NCI-H1417 treated with DMSO at 0.1 percent for 48 hours (cell line): Measurements from ENCODE around the gene RPL7A.
"Not testable (repeated sequence)": the region's sequence is repeated elsewhere in the genome, so short reads cannot be mapped to it uniquely, and the experiment has no call there.

Experiments
- DNase-seq: peaks from one replicate; lab custom pipeline; 2025; lab: John Stamatoyannopoulos, UW

The RPL7A gene

GRCh38 chr9:133368249-133368881, 20.3 kb downstream of the RPL7A start:
- DNase-seq = peak; percentile 66

- DNase-seq = no peak
These were observed 21.4 kb downstream of the RPL7A start for GRCh38 chr9:133369422-133369821.

GRCh38 chr9:133369933-133370332, 21.9 kb downstream of the RPL7A start:
- no peak for DNase-seq

- DNase-seq = no peak
These were observed 22.7 kb downstream of the RPL7A start for GRCh38 chr9:133370685-133371084.

DNA sequence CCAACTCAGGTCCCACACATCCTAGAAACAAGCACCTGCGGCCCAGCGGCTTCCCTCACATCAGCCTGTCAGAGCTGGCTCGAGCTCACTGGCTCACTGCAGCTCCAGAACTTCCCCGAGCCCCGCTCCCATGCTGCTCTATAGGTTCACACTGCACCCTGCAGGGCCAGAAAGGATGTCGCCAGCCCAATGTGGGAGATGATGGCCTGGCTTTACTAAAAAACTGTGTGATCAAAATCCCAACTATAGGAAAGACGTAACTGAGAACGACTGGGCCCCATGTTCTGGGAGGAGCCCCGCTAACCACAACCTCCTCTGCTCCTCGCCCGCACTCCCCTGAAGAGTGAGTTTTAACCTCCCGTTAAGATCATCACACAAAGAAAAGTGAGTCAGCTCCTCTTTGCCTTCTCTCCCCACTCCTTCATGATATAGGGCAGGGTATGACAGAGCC, 23.3 kb downstream of the RPL7A start:
- DNase-seq = no peak

- DNase-seq = no peak
These were observed 24.1 kb downstream of the RPL7A start for GRCh38 chr9:133372144-133372543.

GRCh38 chr9:133374612-133375115, 26.6 kb downstream of the RPL7A start:
- DNase-seq = no peak

DNA sequence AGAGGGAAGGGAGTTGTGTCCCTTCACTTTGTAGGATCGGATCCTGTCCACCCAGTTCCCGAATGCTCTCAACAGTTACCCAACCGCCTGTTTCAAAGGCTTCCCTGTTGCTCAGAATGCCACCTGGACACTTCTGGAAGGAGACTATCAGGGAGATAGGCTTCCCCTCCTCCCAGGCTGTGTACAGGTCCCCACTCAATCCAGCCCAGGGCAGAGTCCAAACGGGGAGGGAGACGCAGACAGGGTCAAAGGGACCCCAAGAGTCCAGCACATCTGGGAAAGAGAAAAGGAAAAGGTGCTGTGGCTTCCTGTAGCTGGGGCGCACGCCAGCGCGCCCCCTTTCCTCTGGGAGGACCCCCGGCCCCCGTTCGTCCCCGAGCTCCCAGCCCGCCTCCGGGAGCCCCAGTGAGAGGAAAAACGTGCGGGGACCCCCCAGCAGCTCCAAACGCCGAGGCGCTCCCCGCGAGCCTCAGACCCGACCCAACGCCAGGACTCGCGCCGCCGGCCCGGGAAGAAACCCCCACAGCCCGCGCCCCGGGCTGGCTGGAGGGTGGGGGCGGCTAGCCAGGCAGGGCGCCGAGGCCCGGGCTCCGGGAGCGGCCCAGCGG, 27.2 kb downstream of the RPL7A start:
- DNase-seq = no peak

DNA sequence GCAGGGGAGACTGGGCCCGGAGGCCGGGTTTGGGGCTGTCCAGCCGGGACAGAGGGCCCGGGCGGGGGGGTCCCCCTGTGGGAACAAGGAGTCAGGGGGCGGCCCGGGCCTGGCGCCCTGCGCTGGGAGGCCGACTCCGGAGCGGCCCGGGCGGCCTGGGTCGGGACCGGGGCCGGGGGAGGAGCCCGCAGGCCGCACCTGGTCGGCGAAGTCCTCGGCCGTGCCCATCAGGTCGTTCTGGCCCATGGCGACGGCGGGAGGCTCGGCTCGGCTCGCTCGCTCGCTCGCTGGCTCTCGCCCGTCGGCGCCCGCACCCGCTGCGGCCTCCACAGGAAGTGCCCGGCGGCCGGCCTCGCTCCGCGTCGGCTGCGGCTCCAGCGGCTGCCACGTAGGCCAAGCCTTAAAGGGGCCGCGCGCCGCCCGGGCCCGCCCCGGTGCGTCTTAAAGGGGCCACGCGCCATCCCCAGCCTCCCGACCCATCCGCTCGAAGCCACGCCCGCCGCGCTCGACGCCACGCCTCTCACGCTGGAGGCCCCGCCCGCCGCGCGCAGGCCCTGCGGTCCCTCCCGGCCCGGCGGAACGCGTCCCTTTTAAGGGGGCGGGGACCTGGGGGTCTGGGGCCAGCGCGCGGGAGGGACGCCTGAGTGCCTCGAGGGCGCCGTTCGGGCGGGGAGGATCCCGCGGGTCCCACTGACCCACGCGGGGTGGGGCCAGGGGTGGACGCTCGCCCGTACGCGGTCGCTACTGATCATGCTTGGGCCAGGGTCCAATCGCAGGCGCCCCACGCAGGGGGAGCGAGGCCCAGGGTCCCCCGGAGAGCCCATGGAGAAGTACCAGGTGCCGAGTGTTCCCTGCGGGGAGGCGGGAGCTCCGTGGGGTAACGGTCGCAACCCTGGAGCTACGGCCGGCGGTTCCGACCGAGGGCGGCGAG, 28.0 kb downstream of the RPL7A start, which contains the start of the genes STKLD1 and SURF4:
STKLD1 (plus strand) TSS at position 643 of the 931 bp plus-strand sequence; CDS start at position 751, 108 bp downstream.
SURF4 (minus strand) TSS at position 337 of the 931 bp plus-strand sequence; CDS start at position 246, 91 bp downstream.
- DNase-seq = peak; percentile 88

GRCh38 chr9:133377280-133377679, 29.3 kb downstream of the RPL7A start:
- not testable (repeated sequence) for DNase-seq

- DNase-seq = no peak
These were observed 29.8 kb downstream of the RPL7A start for GRCh38 chr9:133377721-133378216.

GRCh38 chr9:133378408-133378962, 30.5 kb downstream of the RPL7A start:
- no peak for DNase-seq

DNA sequence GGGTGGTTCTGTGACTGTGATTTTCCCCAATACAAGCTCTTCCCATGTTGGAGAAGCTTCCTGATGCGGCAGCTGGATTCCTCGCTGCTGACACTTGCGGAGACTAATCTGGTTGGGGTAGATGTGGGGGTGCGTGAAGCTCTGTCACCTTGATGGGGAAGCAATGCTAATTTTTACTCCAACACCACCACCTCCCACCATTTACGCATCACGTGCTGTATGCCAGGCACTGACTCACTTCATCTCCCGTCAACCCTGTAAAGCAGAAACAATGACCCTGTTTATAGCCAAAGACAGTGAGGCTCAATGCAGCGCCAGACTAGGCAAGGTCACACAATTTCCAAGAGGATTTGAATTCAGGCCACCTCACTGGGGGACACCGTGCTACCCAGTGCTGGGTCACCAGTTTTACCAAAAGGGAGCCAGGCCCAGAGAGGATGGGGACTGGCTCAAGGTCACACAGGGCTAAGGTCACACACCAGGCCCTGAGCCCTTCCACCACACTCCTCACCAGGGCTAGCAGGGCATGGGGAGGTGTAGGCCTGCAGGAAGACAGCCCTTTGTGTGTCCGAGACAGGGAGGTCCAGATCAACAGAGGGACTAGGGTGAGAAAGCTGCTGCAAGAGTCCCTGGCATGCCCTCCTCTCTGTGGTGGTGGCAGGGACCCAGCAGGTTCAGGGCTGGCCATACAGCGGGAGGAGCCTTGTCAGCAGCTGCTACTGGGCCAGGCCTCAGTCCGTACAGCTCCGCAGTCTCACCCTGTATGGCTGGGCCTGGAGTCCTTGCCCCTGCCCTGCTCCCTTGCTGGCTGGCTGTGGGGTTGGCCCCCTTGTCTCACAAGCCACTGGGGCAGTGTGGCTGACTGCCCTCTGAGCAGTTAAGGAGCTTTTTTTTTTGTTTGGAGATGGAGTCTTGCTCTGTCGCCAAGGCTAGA, 31.4 kb downstream of the RPL7A start:
- DNase-seq = no peak

- DNase-seq = no peak
These were observed 32.7 kb downstream of the RPL7A start for GRCh38 chr9:133380734-133381133.

GRCh38 chr9:133382507-133383141, 34.6 kb downstream of the RPL7A start:
- no peak for DNase-seq

DNA sequence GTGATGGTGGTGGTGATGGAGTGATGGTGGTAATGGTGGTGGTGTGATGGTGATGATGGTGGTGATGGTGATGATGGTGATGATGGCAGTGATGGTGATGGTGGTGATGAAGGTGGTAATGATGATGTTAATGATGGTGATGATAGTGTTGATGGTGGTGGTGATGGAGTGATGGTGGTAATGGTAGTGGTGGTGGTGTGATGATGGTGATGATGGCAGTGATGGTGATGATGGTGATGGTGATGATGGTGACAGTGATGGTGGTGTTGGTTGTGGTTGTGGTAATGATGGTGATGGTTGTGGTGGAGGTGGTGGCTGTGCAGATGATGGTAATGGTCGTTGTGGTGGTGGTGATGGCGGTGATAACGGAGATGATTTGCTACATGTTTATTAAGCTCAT, 35.4 kb downstream of the RPL7A start:
- DNase-seq = no peak

DNA sequence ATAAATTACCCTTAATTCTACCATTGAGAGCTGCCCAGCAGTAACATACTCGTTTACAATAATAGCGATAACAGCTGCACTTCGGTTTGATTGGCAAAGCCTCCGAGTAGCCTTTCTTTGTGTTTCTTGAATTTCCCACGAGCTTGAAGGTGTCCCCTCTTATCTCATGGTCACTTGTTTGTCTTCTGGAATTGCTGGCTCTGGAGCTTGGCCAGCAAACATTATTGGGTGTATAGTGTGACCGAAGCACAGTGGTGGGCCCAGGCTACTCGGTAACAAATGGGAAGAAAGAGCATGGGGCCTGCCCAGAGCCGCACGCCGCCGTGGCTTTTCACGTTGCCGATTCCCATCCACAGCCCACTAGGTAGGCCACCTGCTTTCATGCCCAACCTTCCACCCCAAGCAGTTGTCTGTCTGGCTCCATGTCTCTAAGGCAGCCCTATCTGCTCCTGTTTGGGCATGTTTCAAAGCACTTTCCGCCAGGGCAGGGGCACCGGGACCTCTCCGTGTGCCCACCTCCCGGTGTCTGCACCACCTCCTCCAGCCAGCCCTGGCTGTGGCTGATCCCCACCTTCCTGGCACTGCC, 36.8 kb downstream of the RPL7A start:
- DNase-seq = no peak

- DNase-seq = no peak
These were observed 37.4 kb downstream of the RPL7A start for GRCh38 chr9:133385452-133385851.

DNA sequence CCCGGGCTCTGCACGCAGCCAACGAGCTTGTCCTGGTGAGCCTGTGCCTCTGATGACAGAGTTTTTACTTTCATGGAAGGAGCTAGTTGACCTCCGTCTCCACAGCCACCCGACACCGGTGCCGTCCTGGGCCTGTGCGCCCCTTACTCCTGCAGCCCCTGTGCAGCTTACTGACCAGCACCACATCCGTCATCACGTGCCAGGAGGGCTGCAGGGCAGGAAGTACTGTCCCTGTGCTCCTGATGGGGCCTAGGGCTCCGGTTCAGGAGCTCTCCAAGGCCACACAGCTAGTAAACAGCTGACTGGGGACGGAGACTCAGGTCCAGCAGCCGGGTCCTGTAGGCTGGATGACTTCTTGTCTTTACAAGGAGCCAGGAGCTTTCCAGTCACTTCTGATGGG, 38.3 kb downstream of the RPL7A start:
- no peak for DNase-seq

- DNase-seq = no peak
These were observed 39.7 kb downstream of the RPL7A start for GRCh38 chr9:133387680-133388079.
